Loucy (cell line): Measurements from ENCODE around the gene ZNF285.
"Not testable (repeated sequence)": the region's sequence is repeated elsewhere in the genome, so short reads cannot be mapped to it uniquely, and the experiment has no call there.

Experiments used
- H2AFZ ChIP-seq: fragments of 200-600 bp; sonication (generic); 2 replicates; pipeline ENCODE4 v1.6.0; 2016; ENCODE audit warnings: antibody characterized with exemption, mild to moderate bottlenecking, low read length, moderate library complexity
- H3F3A ChIP-seq: fragments of 200-600 bp; 2 replicates; pipeline ENCODE4 v1.6.0; 2016; ENCODE audit warnings: antibody characterized with exemption, low read depth, mild to moderate bottlenecking
- H3K27me3 ChIP-seq: fragments of 200-600 bp; sonication (generic); 2 replicates; pipeline ENCODE4 v1.6.1; 2014; ENCODE audit warnings: low read length, mild to moderate bottlenecking; ENCODE audit not compliant: insufficient read depth, poor library complexity, severe bottlenecking
- H3K36me3 ChIP-seq: fragments of 200-600 bp; sonication (generic); 2 replicates; pipeline ENCODE4 v1.6.1; 2016; ENCODE audit warnings: low read length; ENCODE audit not compliant: insufficient read depth
- H3K4me1 ChIP-seq: fragments of 200-600 bp; sonication (generic); 2 replicates; pipeline ENCODE4 v1.5.1; 2014; ENCODE audit warnings: low read length, mild to moderate bottlenecking; ENCODE audit not compliant: insufficient read depth, poor library complexity, severe bottlenecking
- H3K4me2 ChIP-seq: fragments of 200-600 bp; sonication (generic); 2 replicates; pipeline ENCODE4 v1.6.0; 2014; ENCODE audit warnings: antibody characterized with exemption, low read length, low read depth, mild to moderate bottlenecking; ENCODE audit not compliant: poor library complexity, severe bottlenecking
- H3K4me3 ChIP-seq: fragments of 200-600 bp; sonication (generic); 2 replicates; pipeline ENCODE4 v1.5.1; 2014; ENCODE audit warnings: low read length, mild to moderate bottlenecking, mixed read lengths; ENCODE audit not compliant: poor library complexity, severe bottlenecking
- H3K79me2 ChIP-seq: fragments of 200-600 bp; sonication (generic); 2 replicates; pipeline ENCODE4 v1.6.1; 2014; ENCODE audit warnings: low read length; ENCODE audit not compliant: insufficient read depth
- H3K9ac ChIP-seq: fragments of 200-600 bp; sonication (generic); 2 replicates; pipeline ENCODE4 v1.6.0; 2014; ENCODE audit warnings: mild to moderate bottlenecking, low read depth, low read length, moderate library complexity; ENCODE audit not compliant: poor library complexity, severe bottlenecking
- H3K9me2 ChIP-seq: fragments of 200-600 bp; sonication (generic); replicated peaks from 2 replicates; pipeline ENCODE4 v1.6.1; 2016; ENCODE audit warnings: low read depth, low read length, mixed read lengths
- H3K9me3 ChIP-seq: fragments of 200-600 bp; sonication (generic); 2 replicates; pipeline ENCODE4 v1.6.1; 2014; ENCODE audit warnings: mild to moderate bottlenecking, antibody characterized with exemption, low read length, low read depth; ENCODE audit not compliant: insufficient read depth
- H4K20me1 ChIP-seq: fragments of 200-600 bp; sonication (generic); 2 replicates; pipeline ENCODE4 v1.6.0; 2014; ENCODE audit warnings: antibody characterized with exemption, low read length, mild to moderate bottlenecking; ENCODE audit not compliant: insufficient read depth, poor library complexity, severe bottlenecking
- CTCF ChIP-seq: fragments of 200-600 bp; sonication (generic); conservative IDR thresholded peaks from 2 replicates; pipeline ENCODE4 v1.5.1; 2014; ENCODE audit warnings: mild to moderate bottlenecking, antibody characterized with exemption, low read length
- EZH2phosphoT487 ChIP-seq: fragments of 200-600 bp; IDR thresholded peaks from 2 replicates; pipeline ENCODE4 v1.6.1; 2018; ENCODE audit warnings: antibody characterized with exemption, mild to moderate bottlenecking, moderate library complexity, borderline replicate concordance

The ZNF285 gene

GRCh38 chr19:44344255-44344654, 57.2 kb downstream of the ZNF285 start:
- H3K9ac ChIP-seq: no peak overlapping the region
- no peaks in the 10 kb centered on the region for H3K27me3 ChIP-seq
- H3K9me3 ChIP-seq: 0 out of 2 replicates have a peak, but pooled peaks cover 9% of the 10 kb centered on the region
- H3K4me3 ChIP-seq: no peak overlapping the region
- no peaks in the 10 kb centered on the region for H3K4me1 ChIP-seq
- no peaks in the 10 kb centered on the region for H3F3A ChIP-seq
- no peak overlapping the region for H2AFZ ChIP-seq
- no peak overlapping the region for H3K4me2 ChIP-seq
- H4K20me1 ChIP-seq: no peaks in the 10 kb centered on the region
- no peaks in the 10 kb centered on the region for H3K36me3 ChIP-seq
- H3K79me2 ChIP-seq: no peaks in the 10 kb centered on the region
- TF ChIP-seq EZH2phosphoT487 (no peak), CTCF (no peak)
- H3K9me2 ChIP-seq: no peaks in the 10 kb centered on the region

- Histone ChIP-seq H3K36me3 (no peaks in the 10 kb centered on the region), H3K4me1 (no peaks in the 10 kb centered on the region), H3K79me2 (no peaks in the 10 kb centered on the region), H3K4me2 (no peak overlapping the region), H3K9me3 (0 out of 2 replicates have a peak, but pooled peaks cover 4% of the 10 kb centered on the region), H4K20me1 (no peaks in the 10 kb centered on the region), H3K27me3 (no peaks in the 10 kb centered on the region), H3K9ac (no peak overlapping the region), H3K9me2 (no peaks in the 10 kb centered on the region), H2AFZ (no peak overlapping the region), H3K4me3 (no peak overlapping the region), H3F3A (no peaks in the 10 kb centered on the region)
- TF ChIP-seq CTCF (no peak), EZH2phosphoT487 (no peak)
Observed at GRCh38 chr19:44341794-44342193, 59.6 kb downstream of the ZNF285 start.

- H3K79me2 ChIP-seq, H4K20me1 ChIP-seq, H3K4me2 ChIP-seq, H3K9ac ChIP-seq, H3K27me3 ChIP-seq, H3K36me3 ChIP-seq, H3K4me1 ChIP-seq, H2AFZ ChIP-seq, H3K9me2 ChIP-seq, H3K4me3 ChIP-seq, H3F3A ChIP-seq, H3K9me3 ChIP-seq: not testable (repeated sequence)
Observed at GRCh38 chr19:44334639-44335038, 66.8 kb downstream of the ZNF285 start.
